ENCODE data around the gene TRUB1.

DNA sequence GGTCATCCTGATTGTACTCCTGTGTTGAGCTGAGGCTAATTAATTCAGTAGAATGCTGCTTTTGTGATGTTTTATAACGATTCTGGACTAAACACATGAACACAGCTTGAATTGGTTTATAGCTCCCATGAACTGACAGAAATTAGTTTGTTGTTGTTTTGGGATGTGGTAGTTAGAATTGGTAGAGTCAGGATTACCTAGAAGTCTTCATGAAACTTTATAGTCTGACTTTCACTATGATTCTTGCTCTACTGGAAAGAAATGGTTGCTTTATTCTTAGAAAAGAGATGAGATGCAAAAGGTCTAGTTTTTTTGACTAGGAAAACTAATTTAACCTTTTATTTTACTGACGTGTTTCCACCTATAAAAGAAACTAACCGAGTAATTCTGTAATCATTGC, 23.4 kb upstream of the TRUB1 start:
- TF ChIP-seq, protein P1, sequence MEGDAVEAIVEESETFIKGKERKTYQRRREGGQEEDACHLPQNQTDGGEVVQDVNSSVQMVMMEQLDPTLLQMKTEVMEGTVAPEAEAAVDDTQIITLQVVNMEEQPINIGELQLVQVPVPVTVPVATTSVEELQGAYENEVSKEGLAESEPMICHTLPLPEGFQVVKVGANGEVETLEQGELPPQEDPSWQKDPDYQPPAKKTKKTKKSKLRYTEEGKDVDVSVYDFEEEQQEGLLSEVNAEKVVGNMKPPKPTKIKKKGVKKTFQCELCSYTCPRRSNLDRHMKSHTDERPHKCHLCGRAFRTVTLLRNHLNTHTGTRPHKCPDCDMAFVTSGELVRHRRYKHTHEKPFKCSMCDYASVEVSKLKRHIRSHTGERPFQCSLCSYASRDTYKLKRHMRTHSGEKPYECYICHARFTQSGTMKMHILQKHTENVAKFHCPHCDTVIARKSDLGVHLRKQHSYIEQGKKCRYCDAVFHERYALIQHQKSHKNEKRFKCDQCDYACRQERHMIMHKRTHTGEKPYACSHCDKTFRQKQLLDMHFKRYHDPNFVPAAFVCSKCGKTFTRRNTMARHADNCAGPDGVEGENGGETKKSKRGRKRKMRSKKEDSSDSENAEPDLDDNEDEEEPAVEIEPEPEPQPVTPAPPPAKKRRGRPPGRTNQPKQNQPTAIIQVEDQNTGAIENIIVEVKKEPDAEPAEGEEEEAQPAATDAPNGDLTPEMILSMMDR (IDR thresholded peaks at IDR 0.05; ENCODE audit: low read depth, low read length) = no peak
- no peak for TF ChIP-seq EZH2phosphoT487 (IDR thresholded peaks at IDR 0.05; ENCODE audit: low read depth)

Data from OCI-LY3 (cell line).